Pancreas (tissue), 10 donors: ENCODE data around the gene DPP8. TPM values are rescaled to one million over a fixed set of nuclear protein-coding genes. Genes with fewer than 3 reads are reported as not detected.
"Not testable (repeated sequence)": the region's sequence is repeated elsewhere in the genome, so short reads cannot be mapped to it uniquely, and the experiment has no call there.

Experiments used
- ATAC-seq, 4 donors: fragments of 200-7000 bp; cut with Tn5 transposase; one replicate each; pipeline versions ENCODE4 v1.8.0 to v1.9.1; 2020; ENCODE audit warnings: mild to moderate bottlenecking in 4 of 4, moderate library complexity in 4 of 4
- DNase-seq, 6 donors: peaks; one replicate each; pipeline ENCODE4 v3.0.0-alpha.2; 2020
- FAIRE-seq: peaks from 2 replicates; lab custom pipeline; 2012; peaks lifted over from hg19 to GRCh38; lab: Jason Lieb, UNC
- H3K27ac ChIP-seq, 4 donors: fragments of 200-600 bp; sonication (generic); 1 replicate in 3 of 4; 2 replicates in 1 of 4; pipeline versions ENCODE4 v1.5.0 to v1.8.0; 2020
- H3K27me3 ChIP-seq, 4 donors: fragments of 200-600 bp; one replicate each; pipeline ENCODE4 v1.8.0; 2021
- H3K36me3 ChIP-seq, 3 donors: fragments of 200-600 bp; sonication (generic) in 1 of 3; one replicate each; pipeline versions ENCODE4 v1.5.0 to v1.8.0; 2020 to 2021
- H3K4me1 ChIP-seq, 3 donors: fragments of 200-600 bp; one replicate each; pipeline ENCODE4 v1.8.0; 2021
- H3K4me3 ChIP-seq, 4 donors: fragments of 200-600 bp; sonication (generic) in 2 of 4; one replicate each; pipeline versions ENCODE4 v1.5.0 to v1.8.0; 2020 to 2021
- H3K9me3 ChIP-seq, 4 donors: fragments of 200-600 bp; one replicate each; pipeline ENCODE4 v1.8.0; 2021
- CTCF ChIP-seq, 4 donors: fragments of 200-600 bp; sonication (generic) in 3 of 4; IDR thresholded peaks; one replicate each; pipeline versions ENCODE4 v1.5.0 to v1.8.0; 2021; ENCODE audit warnings: antibody characterized with exemption in 4 of 4
- WGBS, 2 donors: extraction: QIAGEN DNeasy Blood & Tissue Kit; methylation state at CpG; one replicate each; pipeline ENCODE4 v1.1.7; 2013; 5-methylcytosine and 5-hydroxymethylcytosine counted together
- intact Hi-C, 3 donors: fragments of 100-400 bp; cut with DNase I; formaldehyde crosslinking; loops; one replicate each; pipeline versions ENCODE4 v1.11.1 to v1.14.2; 2022
- polyA plus RNA-seq, 2 donors: library from polyadenylated mRNA; stranded (reverse); fragments of 200-250 nt; gene quantifications; one replicate each; pipeline ENCODE4 v1.2.3, GENCODE V29; 2013
- total RNA-seq, 6 donors: library from RNA; stranded (reverse); fragmentation: NEBNext Ultra II Directional in 4 of 6; extraction: Animal tissue kit (Norgen Biotek cat#: 25700) in 4 of 6; gene quantifications; one replicate each; pipeline versions ENCODE4 v1.2.1 to v1.2.4, GENCODE V29; 2021 to 2023
- donor health status: healthy with polysubstance abuse.
- donor health status: DM: no; HTN: no; CAD: no; lungs with moderate emphysema.
- donor health status: DM: no; HTN: no; CAD: no.
- donor health status: control.
- donor health status: control.
- donor health status: Bipolar disorder and iron deficiency.
- donor health status: DM: yes; HTN: yes; CAD: no.
- donor health status: DM: no; HTN: no; CAD: no.
- donor health status: DM: no; HTN: no; CAD: no.
- donor health status: DM: yes; HTN: yes; CAD: no.

DPP8 gene
- total and polyA plus RNA-seq, 8 donors = 4.7 to 17.1 (median 12.3) TPM

GRCh38 chr15:65468229-65468909, 49.1 kb downstream of the DPP8 start:
- 91 to 92% methylated on average over 5 of the region's 5 CpGs for WGBS, 2 donors
- no peak for FAIRE-seq
- Histone ChIP-seq H3K36me3 (peaks cover 0 to 54% (median 11%) of the 10 kb centered on the region in 3 donors), H3K4me1 (no peaks in the 10 kb centered on the region), H3K9me3 (no peaks in the 10 kb centered on the region), H3K4me3 (no peak overlapping the region), H3K27me3 (no peaks in the 10 kb centered on the region), H3K27ac (no peak overlapping the region)
- no peak for DNase-seq
- ATAC-seq = no peak
- intact Hi-C loops = no loop called here
- no peak for TF ChIP-seq CTCF (IDR thresholded peaks at IDR 0.05)

- Histone ChIP-seq H3K9me3 (no peaks in the 10 kb centered on the region), H3K4me1 (no peaks in the 10 kb centered on the region), H3K27me3 (no peaks in the 10 kb centered on the region), H3K27ac (no peak overlapping the region), H3K4me3 (no peak overlapping the region), H3K36me3 (peaks cover 5 to 58% (median 21%) of the 10 kb centered on the region in 3 donors)
- WGBS, 2 donors = 89 to 95% methylated on average over 3 of the region's 3 CpGs
- no peak for TF ChIP-seq CTCF (IDR thresholded peaks at IDR 0.05)
- FAIRE-seq (no peak), DNase-seq (no peak), ATAC-seq (no peak)
- intact Hi-C loops = no loop called here
Measured at GRCh38 chr15:65466901-65467300, 50.6 kb downstream of the DPP8 start.

- H3K4me3 ChIP-seq, H3K27ac ChIP-seq, intact Hi-C loops, ATAC-seq, FAIRE-seq, DNase-seq, H3K27me3 ChIP-seq, H3K9me3 ChIP-seq, H3K4me1 ChIP-seq: not testable (repeated sequence)
- 95 to 98% methylated on average over 6 of the region's 6 CpGs for WGBS, 2 donors
- peaks cover 5 to 72% (median 26%) of the 10 kb centered on the region in 3 donors for H3K36me3 ChIP-seq
Measured at GRCh38 chr15:65463096-65463495, 54.4 kb downstream of the DPP8 start.

GRCh38 chr15:65460741-65461347, 56.6 kb downstream of the DPP8 start:
- H3K4me3 ChIP-seq = no peak overlapping the region
- DNase-seq (no peak), FAIRE-seq (no peak), ATAC-seq (no peak)
- H3K27ac ChIP-seq = no peak overlapping the region
- no peaks in the 10 kb centered on the region for H3K9me3 ChIP-seq
- H3K4me1 ChIP-seq = no peaks in the 10 kb centered on the region
- TF ChIP-seq CTCF (IDR thresholded peaks at IDR 0.05) = no peak
- no peaks in the 10 kb centered on the region for H3K27me3 ChIP-seq
- H3K36me3 ChIP-seq = peaks cover 8 to 59% (median 22%) of the 10 kb centered on the region in 3 donors
- WGBS, 2 donors = 89 to 90% methylated on average over 5 of the region's 5 CpGs
- intact Hi-C loops = no loop called here

- H3K4me1 ChIP-seq, DNase-seq, H3K9me3 ChIP-seq, intact Hi-C loops, ATAC-seq, H3K4me3 ChIP-seq, H3K27me3 ChIP-seq, H3K27ac ChIP-seq, FAIRE-seq: not testable (repeated sequence)
- 94 to 95% methylated on average over 4 of the region's 4 CpGs for WGBS, 2 donors
- H3K36me3 ChIP-seq = peaks cover 3 to 30% (median 3%) of the 10 kb centered on the region in 3 donors
Measured at GRCh38 chr15:65455256-65455655, 62.2 kb downstream of the DPP8 start.

GRCh38 chr15:65451989-65452388, 65.5 kb downstream of the DPP8 start:
- FAIRE-seq = no peak
- Histone ChIP-seq H3K4me1 (no peaks in the 10 kb centered on the region), H3K27me3 (no peaks in the 10 kb centered on the region), H3K4me3 (no peak overlapping the region), H3K27ac (no peak overlapping the region), H3K36me3 (peaks cover 3 to 23% (median 3%) of the 10 kb centered on the region in 3 donors), H3K9me3 (no peaks in the 10 kb centered on the region)
- TF ChIP-seq CTCF (IDR thresholded peaks at IDR 0.05) = no peak
- no peak for DNase-seq
- ATAC-seq = no peak
- WGBS, 2 donors = 97% methylated on average over 6 of the region's 6 CpGs
- intact Hi-C loops = no loop called here
